NCI-H345 treated with DMSO at 0.1 percent for 48 hours (cell line): ENCODE measurements around the gene MZB1.
A peak's percentile ranks its signal among the peaks of the same experiment; 100 is the strongest.

Source experiments
- DNase-seq: peaks from one replicate; lab custom pipeline; 2025; ENCODE audit not compliant: unreplicated experiment; lab: John Stamatoyannopoulos, UW

MZB1 gene

DNA sequence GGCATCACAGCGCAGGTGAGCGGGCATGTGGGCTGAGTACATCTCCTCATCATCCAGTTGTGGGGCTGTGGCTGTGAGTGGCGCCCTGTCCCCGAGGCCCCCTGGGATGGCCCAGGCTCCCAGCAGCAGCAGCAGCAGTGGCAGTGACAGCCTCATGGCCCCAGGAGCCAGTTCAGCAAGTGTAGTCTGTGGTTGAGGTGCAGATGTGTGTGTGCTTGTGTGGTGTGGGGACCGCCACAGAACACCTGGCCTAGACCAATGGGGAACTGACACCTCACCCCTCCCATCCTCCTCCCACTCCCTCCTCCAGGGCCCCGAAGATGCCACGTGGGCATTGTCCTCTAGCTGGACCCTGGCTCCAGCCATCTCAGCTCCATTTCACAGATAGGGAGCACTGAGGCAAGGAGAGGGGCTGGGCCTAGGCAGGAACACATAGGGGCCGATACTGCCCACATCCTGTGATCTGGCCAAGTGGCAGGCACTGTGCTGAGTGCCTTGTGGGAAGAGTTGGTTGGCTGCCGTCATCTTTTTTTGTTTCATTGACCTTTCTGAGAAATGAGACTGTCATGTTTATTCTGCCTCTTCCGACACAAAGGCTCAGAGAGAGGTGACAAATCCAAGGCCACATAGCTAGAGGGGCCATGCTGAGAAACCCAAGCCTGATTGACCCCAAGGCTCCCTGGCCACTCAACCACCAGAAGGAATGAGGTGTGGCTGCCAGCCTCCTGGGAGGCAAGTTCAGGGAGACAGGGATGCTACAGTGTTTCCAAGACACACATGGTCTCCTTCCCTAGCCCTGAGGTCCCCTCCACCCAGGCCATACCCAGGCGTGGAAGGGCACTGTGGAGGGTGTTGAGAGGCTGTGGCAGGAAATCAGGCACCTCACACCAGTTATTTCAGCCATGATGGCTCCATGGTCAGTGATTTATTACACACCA is at the start of gene MZB1:
TSS of gene MZB1 (minus strand) at position 213 of the 938 bp plus-strand sequence. CDS start at position 156, 57 bp downstream.
- no peak for DNase-seq

DNA sequence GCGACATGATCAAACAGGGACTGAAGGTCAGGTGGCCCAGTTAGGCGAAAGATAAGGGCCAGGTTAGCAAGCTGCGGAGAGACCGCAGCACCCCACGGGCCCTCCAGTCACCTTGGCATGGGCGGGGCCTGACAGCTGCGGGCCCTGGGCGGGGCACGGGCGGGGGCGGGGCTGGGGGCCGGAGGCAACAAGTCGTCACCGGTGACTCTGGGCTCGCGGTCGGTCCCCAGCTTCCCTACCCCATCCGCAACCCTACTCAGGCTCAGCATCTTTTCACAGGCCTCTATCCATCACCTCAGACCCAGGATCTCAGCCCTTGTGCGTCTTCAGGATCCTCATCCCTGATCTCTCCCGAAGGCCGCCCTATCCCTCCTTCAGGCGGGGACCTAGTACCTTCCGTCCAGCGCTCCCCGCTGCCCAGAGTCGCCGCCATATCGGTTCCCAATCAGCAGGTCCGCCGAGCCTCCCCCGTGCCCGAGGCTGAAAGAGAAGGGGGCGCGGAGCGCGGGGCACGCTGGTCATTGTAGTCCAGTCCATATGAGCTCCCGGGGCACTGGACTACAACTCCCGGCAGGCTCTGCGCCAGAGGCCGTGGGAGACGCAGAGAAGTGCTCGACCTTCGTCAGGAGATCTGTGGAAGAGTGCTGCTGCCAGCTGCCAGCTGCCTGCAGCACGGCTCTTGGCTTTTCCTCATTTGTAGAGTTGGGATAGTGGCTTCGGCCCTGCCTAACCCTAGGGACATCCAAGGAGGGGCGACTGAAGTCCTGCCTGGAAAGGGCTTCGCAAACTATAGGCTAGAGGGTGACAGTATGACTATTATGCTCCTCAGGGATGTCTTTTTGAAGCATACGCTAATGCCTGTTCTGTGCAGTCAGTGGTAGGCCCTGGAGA is 49.5 kb upstream of the MZB1 start, which contains the start of gene DNAJC18:
TSS of gene DNAJC18 (minus strand) at position 513 of the 891 bp plus-strand sequence. CDS start at position 433, 80 bp downstream.
- DNase-seq = peak; percentile 94

- peak; percentile 58 for DNase-seq
Observed at GRCh38 chr5:139438707-139439012, 48.9 kb upstream of the MZB1 start.

GRCh38 chr5:139435676-139436075 is 46.0 kb upstream of the MZB1 start:
- no peak for DNase-seq

GRCh38 chr5:139431706-139432105 is 42.0 kb upstream of the MZB1 start:
- DNase-seq = no peak

- DNase-seq = no peak
Observed at GRCh38 chr5:139430015-139430414, 40.3 kb upstream of the MZB1 start.

DNA sequence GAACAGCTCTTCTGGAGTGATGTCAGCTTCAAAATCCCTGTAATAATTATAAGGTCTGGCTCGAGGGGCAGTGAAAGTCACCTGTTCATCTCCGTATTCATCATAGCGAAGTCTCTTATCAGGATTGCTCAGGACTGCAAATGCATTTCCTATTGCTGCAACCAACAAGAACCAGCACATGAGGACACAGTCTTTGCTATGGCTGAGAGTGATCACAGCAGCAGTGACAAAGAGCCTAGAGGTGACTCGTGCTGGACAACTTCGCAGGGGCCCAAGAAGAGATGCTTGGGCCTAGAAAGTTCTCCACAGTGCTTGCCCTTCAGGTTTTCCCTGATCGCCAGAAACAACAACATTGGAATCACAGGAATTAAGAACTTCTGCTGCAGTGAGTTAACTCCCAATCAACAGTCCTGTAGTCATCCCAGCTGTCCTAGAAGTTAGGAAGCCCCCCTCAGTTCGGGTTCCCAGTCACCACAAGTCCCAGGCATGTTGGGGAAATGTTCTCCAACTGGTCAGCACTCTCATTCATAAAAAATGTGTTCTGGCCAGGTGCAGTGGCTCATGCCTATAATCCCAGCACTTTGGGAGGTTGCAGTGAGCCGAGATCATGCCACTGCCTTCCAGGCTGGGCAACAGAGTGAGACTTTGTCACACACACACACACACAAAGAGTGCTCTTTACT is 36.6 kb upstream of the MZB1 start:
- no peak for DNase-seq

DNA sequence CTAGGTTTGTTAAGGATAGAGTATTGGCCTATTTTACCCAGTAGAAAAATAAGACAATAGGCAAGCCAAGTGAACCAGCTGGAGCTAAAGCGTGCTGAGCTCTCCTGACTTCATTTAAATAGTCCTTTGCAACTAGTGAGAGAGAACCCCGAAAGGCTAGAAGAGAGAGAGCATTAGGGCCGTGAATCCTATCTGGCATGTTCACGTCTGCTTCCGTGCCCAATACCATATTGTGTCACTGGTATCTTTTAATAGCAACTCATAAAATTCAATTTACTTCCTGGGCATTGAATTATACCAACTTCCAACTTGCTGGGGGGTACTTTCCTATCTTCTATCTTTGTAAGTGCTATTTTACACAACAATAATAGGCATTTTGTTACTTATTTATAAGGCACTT is 35.8 kb upstream of the MZB1 start:
- DNase-seq = no peak

DNA sequence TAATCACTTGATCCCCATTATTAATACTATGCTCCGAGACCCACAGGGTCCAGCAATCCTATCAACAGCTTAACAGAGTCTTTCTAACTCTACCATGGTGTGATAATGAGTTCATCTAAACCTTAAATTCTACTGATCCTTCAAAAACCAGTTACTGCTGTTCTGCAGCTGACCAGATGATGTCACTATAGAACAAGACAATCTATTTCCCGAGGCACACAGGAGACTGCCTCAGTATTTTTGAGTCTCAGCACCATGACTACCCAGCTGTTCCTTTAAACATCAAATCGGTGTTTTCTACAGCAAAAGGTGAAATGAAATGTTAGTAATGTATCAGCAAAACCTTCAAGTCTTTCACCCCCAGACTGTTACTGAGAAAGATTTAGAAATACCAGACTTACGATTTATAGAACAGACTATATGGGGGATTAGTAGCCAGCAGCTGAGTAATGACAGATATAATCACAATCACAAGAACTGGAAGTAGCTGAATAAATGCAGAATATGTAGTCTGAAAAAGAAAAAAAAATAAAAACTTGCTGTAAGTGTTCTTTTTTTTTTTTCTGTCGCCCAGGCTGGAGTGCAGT is 32.7 kb upstream of the MZB1 start:
- DNase-seq = peak; percentile 71

DNA sequence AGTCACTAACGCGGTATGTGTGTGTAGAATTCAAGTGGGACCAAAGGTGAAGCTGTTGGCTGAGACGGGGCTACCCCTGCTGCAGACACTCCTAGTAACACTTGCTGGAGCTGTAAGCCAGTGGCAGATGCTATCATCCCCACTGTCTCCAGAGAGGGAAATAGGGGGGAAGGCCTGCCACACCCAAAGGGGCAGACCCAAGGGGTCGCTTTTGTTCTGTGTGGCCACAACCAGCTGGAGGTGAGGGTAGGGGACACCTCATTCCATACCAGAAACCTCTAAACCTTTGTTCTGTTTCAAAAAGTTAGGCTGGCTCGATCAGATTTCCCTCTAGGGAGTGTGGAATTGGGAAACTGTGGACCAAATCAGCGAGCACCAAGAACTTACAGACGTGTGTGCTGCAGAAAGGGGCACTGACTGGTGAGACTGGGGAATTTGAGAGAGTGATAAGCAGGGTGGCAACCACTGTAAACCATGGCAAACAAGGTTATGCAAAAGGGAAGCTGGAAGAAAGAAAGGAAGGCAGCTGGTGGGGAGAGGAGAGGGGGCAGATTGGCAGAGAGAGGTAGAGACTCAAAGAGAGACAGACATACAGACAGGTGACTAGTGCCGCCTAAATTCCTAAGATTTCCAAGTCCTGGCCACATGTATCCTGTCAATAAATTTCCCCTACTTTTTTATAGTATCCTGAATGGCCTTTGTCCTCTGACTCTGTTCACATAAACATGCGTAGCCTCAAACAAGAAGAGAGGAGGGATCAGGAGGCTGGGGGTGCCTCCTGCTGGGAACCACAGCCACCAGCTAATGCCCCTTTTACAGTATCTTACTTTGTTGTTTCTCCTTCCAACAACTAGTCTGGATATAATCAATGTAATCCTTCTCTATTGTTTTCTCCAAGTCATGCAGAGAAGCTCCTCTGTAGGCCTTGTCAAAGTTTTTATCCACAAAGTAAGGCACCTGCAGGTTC is 29.8 kb upstream of the MZB1 start:
- no peak for DNase-seq

GRCh38 chr5:139418793-139419192 is 29.1 kb upstream of the MZB1 start:
- DNase-seq = no peak

DNA sequence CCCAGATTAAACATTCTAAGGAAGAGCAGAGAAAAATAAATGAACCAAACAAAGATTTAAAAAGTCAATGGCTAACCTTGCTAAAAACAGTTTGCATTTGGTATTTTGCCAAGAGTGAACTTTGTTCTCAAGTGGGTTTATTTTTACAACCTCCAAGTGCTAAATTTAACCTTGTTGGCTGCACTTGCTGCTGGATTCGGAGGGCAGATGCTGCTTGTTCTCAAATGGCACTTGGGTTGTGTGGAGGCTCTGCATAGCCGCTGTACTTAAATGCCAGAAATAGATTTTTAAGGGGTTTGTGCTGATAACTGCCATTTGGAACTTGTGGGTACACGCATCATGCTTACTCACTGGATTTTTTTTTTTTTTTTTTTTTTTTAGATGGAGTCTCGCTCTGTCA is 27.5 kb upstream of the MZB1 start:
- DNase-seq = peak; percentile 86

GRCh38 chr5:139416651-139417050 is 26.9 kb upstream of the MZB1 start:
- DNase-seq = no peak

GRCh38 chr5:139415869-139416268 is 26.2 kb upstream of the MZB1 start:
- DNase-seq = no peak

DNA sequence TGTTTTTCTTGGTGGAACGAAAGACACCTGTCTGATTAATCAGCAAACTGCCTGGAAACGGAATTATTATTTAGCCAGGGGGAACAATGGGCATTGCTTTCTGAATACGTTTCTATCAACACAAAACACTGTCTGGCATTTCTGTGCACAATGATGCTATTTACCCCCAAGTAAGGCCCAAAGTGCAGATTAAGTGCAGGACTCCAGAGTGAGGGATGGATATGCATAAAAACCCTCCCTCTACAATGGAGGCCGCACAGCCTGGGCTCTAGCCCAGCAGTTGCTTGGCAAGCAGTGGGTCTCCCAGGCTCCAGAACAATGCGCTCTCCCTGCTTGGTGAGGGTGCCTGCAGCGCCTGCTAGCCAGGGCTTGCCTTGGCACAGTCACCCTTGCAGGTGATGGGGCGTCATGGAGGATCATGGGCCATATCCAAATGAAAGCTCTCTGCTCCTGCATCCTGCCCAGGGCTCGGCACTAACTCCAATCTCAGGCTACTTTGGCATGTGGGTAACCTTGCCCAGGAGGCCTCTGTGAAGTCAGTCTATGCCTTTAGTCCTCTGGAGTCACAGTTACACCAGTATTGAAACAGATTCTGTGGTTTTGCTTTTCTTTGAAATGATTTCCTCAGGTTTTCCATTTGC is 25.6 kb upstream of the MZB1 start:
- peak; percentile 95 for DNase-seq

- DNase-seq = peak; percentile 48
Observed at GRCh38 chr5:139414581-139415130, 24.9 kb upstream of the MZB1 start.

- DNase-seq = no peak
Observed at GRCh38 chr5:139413963-139414362, 24.2 kb upstream of the MZB1 start.

GRCh38 chr5:139413153-139413552 is 23.4 kb upstream of the MZB1 start:
- no peak for DNase-seq
